GM23248 (cell line): ENCODE data around the gene LINGO1. TPM values are rescaled to one million over a fixed set of nuclear protein-coding genes. Genes with fewer than 3 reads are reported as not detected.

Source experiments
- DNase-seq: peaks from one replicate; pipeline ENCODE4 v3.0.0-alpha.2; 2015
- H2AFZ ChIP-seq: fragments of 200-600 bp; sonication (generic); 2 replicates; pipeline ENCODE4 v1.6.1; 2016; ENCODE audit warnings: antibody characterized with exemption
- H3F3A ChIP-seq: fragments of 200-600 bp; sonication (generic); 2 replicates; pipeline ENCODE4 v1.6.1; 2016; ENCODE audit warnings: mild to moderate bottlenecking, antibody characterized with exemption, mixed run types; ENCODE audit not compliant: insufficient read depth
- H3K27ac ChIP-seq: fragments of 200-600 bp; sonication (generic); 2 replicates; pipeline ENCODE4 v1.5.1; 2016; ENCODE audit warnings: mild to moderate bottlenecking
- H3K27me3 ChIP-seq: fragments of 200-600 bp; sonication (generic); replicated peaks from 2 replicates; pipeline ENCODE4 v1.6.1; 2016; ENCODE audit warnings: mild to moderate bottlenecking; ENCODE audit not compliant: insufficient read depth
- H3K36me3 ChIP-seq: fragments of 200-600 bp; sonication (generic); 2 replicates; pipeline ENCODE4 v1.6.1; 2016; ENCODE audit warnings: low read depth, mild to moderate bottlenecking
- H3K4me1 ChIP-seq: fragments of 200-600 bp; sonication (generic); 2 replicates; pipeline ENCODE4 v1.6.1; 2016; ENCODE audit warnings: mild to moderate bottlenecking; ENCODE audit not compliant: insufficient read depth
- H3K4me2 ChIP-seq: fragments of 200-600 bp; sonication (generic); one replicate; pipeline ENCODE4 v1.6.1; 2016; ENCODE audit warnings: mild to moderate bottlenecking; ENCODE audit not compliant: unreplicated experiment
- H3K4me3 ChIP-seq: fragments of 200-600 bp; sonication (generic); 2 replicates; pipeline ENCODE4 v1.5.1; 2016; ENCODE audit warnings: mild to moderate bottlenecking
- H3K79me2 ChIP-seq: fragments of 200-600 bp; sonication (generic); 2 replicates; pipeline ENCODE4 v1.6.1; 2016; ENCODE audit warnings: mild to moderate bottlenecking; ENCODE audit not compliant: insufficient read depth
- H3K9ac ChIP-seq: fragments of 200-600 bp; sonication (generic); 2 replicates; pipeline ENCODE4 v1.6.1; 2016; ENCODE audit warnings: mild to moderate bottlenecking
- H3K9me2 ChIP-seq: fragments of 200-600 bp; sonication (generic); 2 replicates; pipeline ENCODE4 v1.6.1; 2016; ENCODE audit warnings: mixed run types, mild to moderate bottlenecking, moderate library complexity; ENCODE audit not compliant: insufficient read depth
- H3K9me3 ChIP-seq: fragments of 200-600 bp; sonication (generic); one replicate; pipeline ENCODE4 v1.6.1; 2017; ENCODE audit warnings: low read depth
- H4K20me1 ChIP-seq: fragments of 200-600 bp; sonication (generic); 2 replicates; pipeline ENCODE4 v1.6.0; 2016; ENCODE audit not compliant: insufficient read depth
- EZH2 ChIP-seq: fragments of 200-600 bp; sonication (generic); IDR thresholded peaks from 2 replicates; pipeline ENCODE4 v1.6.1; 2018; ENCODE audit warnings: antibody characterized with exemption, mild to moderate bottlenecking; ENCODE audit not compliant: insufficient read depth, poor library complexity, severe bottlenecking
- EZH2phosphoT487 ChIP-seq: fragments of 200-600 bp; sonication (generic); IDR thresholded peaks from 2 replicates; pipeline ENCODE4 v1.6.1; 2018; ENCODE audit warnings: antibody characterized with exemption, moderate library complexity, mild to moderate bottlenecking, low read depth; ENCODE audit not compliant: insufficient read depth
- WGBS, 2 experiments: methylation state at CpG; one replicate each; pipeline ENCODE4 v1.1.6; 2015 to 2017; ENCODE audit warnings: low lambda C conversion rate in 2 of 2, low coverage in 1 of 2; ENCODE audit errors: missing lambda C conversion rate in 2 of 2; 5-methylcytosine and 5-hydroxymethylcytosine counted together
- in situ Hi-C: fragments of 300-500 bp; cut with MboI; formaldehyde crosslinking; loops from 2 replicates; pipeline ENCODE4 v1.15.0; 2020
- polyA plus RNA-seq: library from polyadenylated mRNA; unstranded; fragments of >200 nt; fragmentation: Nextera tagmentation; extraction: Ambion mirVana; gene quantifications from 2 replicates; pipeline ENCODE4 v1.2.1, GENCODE V29; 2016
- total RNA-seq: library from RNA; depleted of rRNA; stranded (reverse); fragments of >200 nt; shearing (Covaris generic); gene quantifications from 2 replicates; pipeline ENCODE4 v1.2.3, GENCODE V29; 2014

The LINGO1 gene
- total and polyA plus RNA-seq, 2 experiments from 2014 or later, result not detected

GRCh38 chr15:77674327-77674726 is 41.6 kb upstream of the LINGO1 start:
- H3K4me2 ChIP-seq, result no peak overlapping the region
- peaks cover 59% of the 10 kb centered on the region for H3K27me3 ChIP-seq
- no peak for DNase-seq
- no peaks in the 10 kb centered on the region for H3K79me2 ChIP-seq
- TF ChIP-seq EZH2phosphoT487 (no peak), EZH2 (no peak)
- H3K9me2 ChIP-seq, result no peaks in the 10 kb centered on the region
- H3K27ac ChIP-seq, result no peak overlapping the region
- H3F3A ChIP-seq, result no peaks in the 10 kb centered on the region
- no peaks in the 10 kb centered on the region for H3K9me3 ChIP-seq
- no peak overlapping the region for H3K9ac ChIP-seq
- WGBS, 2 experiments, result 63 to 66% methylated on average over 7 of the region's 7 CpGs
- no peaks in the 10 kb centered on the region for H3K36me3 ChIP-seq
- in situ Hi-C loops, result no loop called here
- H3K4me3 ChIP-seq, result no peak overlapping the region
- H2AFZ ChIP-seq, result no peak overlapping the region
- no peaks in the 10 kb centered on the region for H4K20me1 ChIP-seq
- H3K4me1 ChIP-seq, result no peaks in the 10 kb centered on the region

DNA sequence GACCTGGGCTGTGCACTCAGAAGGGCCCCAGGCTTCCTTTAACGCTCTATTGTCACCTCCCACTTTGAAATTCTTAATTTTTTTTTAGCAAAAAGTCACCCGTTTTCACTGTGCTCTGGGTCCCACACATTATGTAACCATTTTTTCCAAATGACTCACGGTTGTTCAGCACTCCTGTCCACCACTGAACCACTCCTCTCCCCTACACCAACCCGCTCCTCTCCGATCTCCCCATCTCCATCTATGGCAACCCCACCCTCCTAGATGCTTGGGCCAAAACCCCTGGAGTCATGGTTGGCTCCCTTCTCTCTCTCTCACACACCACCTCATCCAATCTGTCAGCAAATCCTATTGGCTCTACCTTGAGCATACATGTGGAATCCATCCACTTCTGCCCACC is 41.2 kb upstream of the LINGO1 start:
- in situ Hi-C loops, result no loop called here
- Histone ChIP-seq H3K4me1 (no peaks in the 10 kb centered on the region), H3F3A (no peaks in the 10 kb centered on the region), H3K9me3 (no peaks in the 10 kb centered on the region), H3K9ac (no peak overlapping the region), H3K4me2 (no peak overlapping the region), H3K79me2 (no peaks in the 10 kb centered on the region), H3K4me3 (no peak overlapping the region), H3K9me2 (no peaks in the 10 kb centered on the region), H4K20me1 (no peaks in the 10 kb centered on the region), H3K36me3 (no peaks in the 10 kb centered on the region), H3K27ac (no peak overlapping the region), H3K27me3 (peaks cover 58% of the 10 kb centered on the region), H2AFZ (no peak overlapping the region)
- peak; percentile 8 for DNase-seq
- 10 to 13% methylated on average over 5 of the region's 5 CpGs for WGBS, 2 experiments
- TF ChIP-seq EZH2phosphoT487, result no peak
- no peak for TF ChIP-seq EZH2

- Histone ChIP-seq H3K9ac (no peak overlapping the region), H3K4me2 (no peak overlapping the region), H3K27me3 (peaks cover 57% of the 10 kb centered on the region), H3K9me2 (no peaks in the 10 kb centered on the region), H3K4me1 (no peaks in the 10 kb centered on the region), H3K79me2 (no peaks in the 10 kb centered on the region), H3K36me3 (no peaks in the 10 kb centered on the region), H3F3A (no peaks in the 10 kb centered on the region), H3K9me3 (no peaks in the 10 kb centered on the region), H4K20me1 (no peaks in the 10 kb centered on the region), H2AFZ (no peak overlapping the region), H3K4me3 (no peak overlapping the region), H3K27ac (no peak overlapping the region)
- no peak for DNase-seq
- TF ChIP-seq EZH2phosphoT487, result no peak
- no peak for TF ChIP-seq EZH2
- WGBS, 2 experiments, result 32 to 44% methylated on average over 3 to 7 of the region's 7 CpGs
- in situ Hi-C loops, result no loop called here
These were observed 39.4 kb upstream of the LINGO1 start for GRCh38 chr15:77672135-77672534.

- WGBS, 2 experiments, result 66 to 67% methylated on average over 13 of the region's 13 CpGs
- TF ChIP-seq EZH2, result no peak
- TF ChIP-seq EZH2phosphoT487, result no peak
These were observed 38.8 kb upstream of the LINGO1 start for GRCh38 chr15:77671362-77672056.

More at GRCh38 chr15:77671362-77672056, 38.8 kb upstream of the LINGO1 start:
- no peak for DNase-seq
- Histone ChIP-seq H3K27ac (no peak overlapping the region), H3K4me3 (no peak overlapping the region), H3K4me2 (no peak overlapping the region), H4K20me1 (no peaks in the 10 kb centered on the region), H3K79me2 (no peaks in the 10 kb centered on the region), H3K27me3 (peaks cover 57% of the 10 kb centered on the region), H2AFZ (no peak overlapping the region), H3K9ac (no peak overlapping the region), H3K9me3 (no peaks in the 10 kb centered on the region), H3F3A (no peaks in the 10 kb centered on the region), H3K4me1 (no peaks in the 10 kb centered on the region), H3K9me2 (no peaks in the 10 kb centered on the region), H3K36me3 (no peaks in the 10 kb centered on the region)
- in situ Hi-C loops, result no loop called here
